ENCODE results near the gene PRSS27. TPM values are rescaled to one million over a fixed set of nuclear protein-coding genes. Genes with fewer than 3 reads are reported as not detected.
A peak's percentile ranks its signal among the peaks of the same experiment; 100 is the strongest.

PRSS27 gene
- total RNA-seq, 3 donors from 2014 or later, result 0.29 TPM; not detected in 2

DNA sequence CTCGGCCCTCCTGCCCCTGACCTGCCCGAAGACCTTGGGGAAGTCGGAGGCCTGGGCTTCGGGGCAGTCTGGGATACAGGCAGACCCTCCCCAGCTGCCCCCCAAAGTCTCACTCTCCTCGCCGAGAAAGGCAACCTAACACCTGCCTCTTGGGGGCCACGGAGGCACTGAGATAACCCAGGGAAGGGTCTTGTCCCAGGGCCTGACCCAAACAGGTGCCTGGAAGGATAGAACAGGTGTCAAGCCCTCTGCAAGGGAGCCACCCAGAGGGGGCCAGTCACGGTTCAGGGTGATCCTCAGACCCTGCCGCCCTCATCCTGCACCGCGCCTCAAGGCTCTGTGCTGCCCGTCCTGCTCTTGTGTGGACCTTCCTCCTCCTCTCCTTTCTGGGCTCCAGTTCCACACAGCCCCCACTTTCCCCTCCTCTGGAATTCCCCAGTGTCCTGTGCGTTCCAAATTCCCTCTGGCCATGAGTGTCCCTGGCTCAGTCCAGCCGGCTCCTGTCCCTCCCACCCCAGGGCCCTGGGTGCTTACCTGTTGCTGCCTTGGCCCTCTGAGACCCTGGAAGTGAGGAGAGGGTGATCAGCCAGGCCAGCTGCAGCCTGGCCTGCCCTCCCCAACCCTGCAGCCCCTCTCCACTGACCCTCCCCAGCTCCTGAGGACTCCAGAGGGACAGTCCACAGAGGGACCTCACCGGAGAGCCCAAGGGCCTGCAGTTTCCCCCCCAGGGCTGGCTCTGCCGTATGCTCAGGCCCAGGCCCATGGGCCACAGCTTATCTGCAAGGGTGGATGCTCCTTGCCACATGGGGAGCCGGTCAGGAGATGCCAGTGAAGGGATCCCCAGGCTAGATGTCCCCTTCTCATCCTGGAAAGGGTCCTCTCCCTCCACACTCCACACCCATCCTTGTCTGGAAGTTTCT is 3.8 kb downstream of the PRSS27 start:
- no peak for DNase-seq (ENCODE audit: low spot score in 2 of 2)
- Histone ChIP-seq H3K27me3 (no peaks in the 10 kb centered on the region), H3K36me3 (no peaks in the 10 kb centered on the region), H3K4me1 (peaks cover 6 to 22% of the 10 kb centered on the region in 2 donors), H3K9me3 (no peaks in the 10 kb centered on the region), H3K4me3 (peak overlapping the region in 1 of 3 donors; percentile 38), H3K27ac (no peak overlapping the region)
- TF ChIP-seq, protein P1, sequence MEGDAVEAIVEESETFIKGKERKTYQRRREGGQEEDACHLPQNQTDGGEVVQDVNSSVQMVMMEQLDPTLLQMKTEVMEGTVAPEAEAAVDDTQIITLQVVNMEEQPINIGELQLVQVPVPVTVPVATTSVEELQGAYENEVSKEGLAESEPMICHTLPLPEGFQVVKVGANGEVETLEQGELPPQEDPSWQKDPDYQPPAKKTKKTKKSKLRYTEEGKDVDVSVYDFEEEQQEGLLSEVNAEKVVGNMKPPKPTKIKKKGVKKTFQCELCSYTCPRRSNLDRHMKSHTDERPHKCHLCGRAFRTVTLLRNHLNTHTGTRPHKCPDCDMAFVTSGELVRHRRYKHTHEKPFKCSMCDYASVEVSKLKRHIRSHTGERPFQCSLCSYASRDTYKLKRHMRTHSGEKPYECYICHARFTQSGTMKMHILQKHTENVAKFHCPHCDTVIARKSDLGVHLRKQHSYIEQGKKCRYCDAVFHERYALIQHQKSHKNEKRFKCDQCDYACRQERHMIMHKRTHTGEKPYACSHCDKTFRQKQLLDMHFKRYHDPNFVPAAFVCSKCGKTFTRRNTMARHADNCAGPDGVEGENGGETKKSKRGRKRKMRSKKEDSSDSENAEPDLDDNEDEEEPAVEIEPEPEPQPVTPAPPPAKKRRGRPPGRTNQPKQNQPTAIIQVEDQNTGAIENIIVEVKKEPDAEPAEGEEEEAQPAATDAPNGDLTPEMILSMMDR (IDR thresholded peaks at IDR 0.05), result no peak
- TF ChIP-seq POLR2A (IDR thresholded peaks at IDR 0.05) (no peak), POLR2AphosphoS5 (IDR thresholded peaks at IDR 0.05) (no peak)
- intact Hi-C loops (cut with DNase I; ENCODE audit: low total_unique reads), result no loop called here

DNA sequence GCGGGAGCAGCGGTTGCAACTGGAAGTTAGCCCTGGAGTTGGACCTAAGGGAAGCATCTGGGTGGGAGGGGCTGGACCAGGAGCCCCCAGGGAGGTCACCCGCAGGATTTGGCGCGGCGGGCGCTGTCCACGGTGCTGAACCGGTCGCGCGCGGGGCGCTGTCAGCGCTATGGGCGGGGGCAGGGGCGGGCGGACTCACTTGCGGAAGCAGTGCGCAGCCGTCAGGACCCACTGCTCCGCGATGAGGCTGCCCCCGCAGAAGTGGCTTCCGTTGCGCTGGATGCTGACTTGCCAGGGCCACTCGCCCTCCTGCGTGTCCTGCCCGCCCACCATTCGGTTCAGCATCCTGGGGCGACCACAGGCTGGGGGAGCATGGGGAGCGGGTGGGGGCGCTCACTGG is 4.5 kb downstream of the PRSS27 start:
- Histone ChIP-seq H3K36me3 (no peaks in the 10 kb centered on the region), H3K27ac (no peak overlapping the region), H3K4me1 (peaks cover 6 to 22% of the 10 kb centered on the region in 2 donors), H3K4me3 (peak overlapping the region in 1 of 3 donors; percentile 38), H3K27me3 (no peaks in the 10 kb centered on the region), H3K9me3 (no peaks in the 10 kb centered on the region)
- peak in 1 of 2 donors; percentile 73 for DNase-seq (ENCODE audit: low spot score in 2 of 2)
- TF ChIP-seq, protein P1 (IDR thresholded peaks at IDR 0.05), result no peak
- TF ChIP-seq POLR2A (IDR thresholded peaks at IDR 0.05) (no peak), POLR2AphosphoS5 (IDR thresholded peaks at IDR 0.05) (no peak)
- intact Hi-C loops (cut with DNase I; ENCODE audit: low total_unique reads), result no loop called here

DNA sequence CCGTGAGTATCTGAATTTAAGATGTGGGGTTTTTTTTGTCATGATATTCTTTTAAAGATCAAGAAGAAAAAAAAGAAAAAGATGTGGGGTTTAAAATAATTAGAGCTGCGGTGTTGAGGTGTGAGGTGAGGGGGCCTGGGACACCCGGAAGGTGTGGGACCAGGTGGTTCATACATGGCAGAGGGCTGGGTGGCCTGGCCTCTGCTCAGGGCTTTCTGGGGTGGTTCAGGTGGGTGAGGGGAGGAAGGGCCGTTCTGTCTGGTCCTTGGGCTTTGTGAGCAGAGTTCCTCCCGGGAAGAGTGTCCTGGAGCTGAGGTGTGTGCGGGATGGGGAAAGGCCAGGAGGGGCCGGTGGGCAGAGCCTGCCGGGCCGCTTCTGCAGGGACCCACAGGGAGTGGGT is 5.0 kb downstream of the PRSS27 start:
- Histone ChIP-seq H3K4me1 (peaks cover 6 to 17% of the 10 kb centered on the region in 2 donors), H3K36me3 (no peaks in the 10 kb centered on the region), H3K27ac (no peak overlapping the region), H3K27me3 (no peaks in the 10 kb centered on the region), H3K9me3 (no peaks in the 10 kb centered on the region), H3K4me3 (peak overlapping the region in 1 of 3 donors; percentile 38)
- no peak for DNase-seq (ENCODE audit: low spot score in 2 of 2)
- TF ChIP-seq POLR2A (IDR thresholded peaks at IDR 0.05) (no peak), POLR2AphosphoS5 (IDR thresholded peaks at IDR 0.05) (no peak)
- TF ChIP-seq, protein P1 (IDR thresholded peaks at IDR 0.05), result no peak
- intact Hi-C loops (cut with DNase I; ENCODE audit: low total_unique reads), result no loop called here

DNA sequence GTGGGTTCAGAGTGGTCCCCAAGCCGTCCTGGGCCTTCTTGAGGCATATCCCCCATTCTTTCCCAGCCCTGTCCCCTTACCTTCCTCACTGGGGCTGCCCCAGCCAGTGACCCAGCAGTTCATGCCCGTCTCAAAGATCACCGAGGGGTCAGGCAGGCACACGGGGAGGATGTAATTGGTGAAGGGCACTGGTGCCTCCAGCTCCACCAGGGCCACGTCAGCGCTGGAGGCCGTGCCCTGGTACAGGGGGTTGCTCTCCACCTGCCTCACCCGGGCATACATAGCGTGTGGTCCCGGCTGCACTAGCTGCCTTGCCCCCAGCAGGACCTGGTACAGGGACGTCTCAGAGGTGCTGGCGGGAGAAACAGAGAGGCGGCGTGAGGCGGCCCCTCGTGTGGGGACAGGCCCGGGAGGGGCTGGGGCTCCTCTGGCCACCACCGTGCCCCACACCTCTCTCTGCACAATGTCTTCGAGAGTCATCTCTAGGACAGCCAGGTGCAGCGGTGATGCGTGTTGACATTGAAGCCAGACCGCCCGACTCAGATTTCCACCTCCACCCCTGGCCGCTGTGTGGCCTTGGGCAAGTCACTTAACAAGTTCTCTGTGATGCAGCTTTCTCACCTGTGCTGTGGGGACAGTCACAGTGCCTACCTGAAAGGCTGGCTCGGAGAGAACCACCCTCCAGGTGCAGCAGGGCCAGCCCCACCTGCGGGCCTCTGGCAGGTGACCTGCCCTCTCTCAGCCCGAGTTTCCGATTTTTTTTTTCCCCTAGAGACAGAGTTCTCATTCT is 5.8 kb downstream of the PRSS27 start:
- Histone ChIP-seq H3K9me3 (no peaks in the 10 kb centered on the region), H3K4me1 (peaks cover 0 to 10% of the 10 kb centered on the region in 2 donors), H3K27me3 (no peaks in the 10 kb centered on the region), H3K36me3 (no peaks in the 10 kb centered on the region), H3K4me3 (no peak overlapping the region), H3K27ac (no peak overlapping the region)
- TF ChIP-seq, protein P1 (IDR thresholded peaks at IDR 0.05), result no peak
- TF ChIP-seq POLR2A (IDR thresholded peaks at IDR 0.05) (no peak), POLR2AphosphoS5 (IDR thresholded peaks at IDR 0.05) (no peak)
- intact Hi-C loops (cut with DNase I; ENCODE audit: low total_unique reads), result no loop called here
- DNase-seq (ENCODE audit: low spot score in 2 of 2), result no peak
